Body of pancreas (tissue), 4 donors: ENCODE results near the gene LDLRAD4. TPM values are rescaled to one million over a fixed set of nuclear protein-coding genes. Genes with fewer than 3 reads are reported as not detected.

Experiments
- ATAC-seq: fragments of 150-250 bp; one replicate; pipeline ENCODE4 v1.9.1; 2016
- DNase-seq, 4 donors: peaks; one replicate each; pipeline ENCODE4 v3.0.0-alpha.2; 2019
- H3K27ac ChIP-seq, 4 donors: fragments of 200-600 bp; sonication (generic); 1 replicate in 3 of 4; 2 replicates in 1 of 4; pipeline versions ENCODE4 v1.5.1 to v1.6.1; 2016 to 2019; ENCODE audit warnings: mild to moderate bottlenecking in 1 of 4, mixed read lengths in 1 of 4, moderate library complexity in 1 of 4
- H3K27me3 ChIP-seq, 2 donors: fragments of 200-600 bp; sonication (generic); one replicate each; pipeline ENCODE4 v1.6.0; 2016; ENCODE audit warnings: mild to moderate bottlenecking in 1 of 2
- H3K36me3 ChIP-seq, 2 donors: fragments of 200-600 bp; sonication (generic); replicated peaks in 1 of 2; 2 replicates each; pipeline ENCODE4 v1.5.1; 2016; ENCODE audit warnings: low read depth in 2 of 2; ENCODE audit not compliant: insufficient read depth in 1 of 2
- H3K4me1 ChIP-seq: fragments of 200-600 bp; sonication (generic); one replicate; pipeline ENCODE4 v1.6.0; 2016
- H3K4me3 ChIP-seq, 2 donors: fragments of 200-600 bp; sonication (generic); 1 replicate in 1 of 2; 2 replicates in 1 of 2; pipeline ENCODE4 v1.5.1; 2016 to 2019
- H3K9me3 ChIP-seq, 3 donors: fragments of 200-600 bp; sonication (generic); 1 replicate in 2 of 3; 2 replicates in 1 of 3; pipeline ENCODE4 v1.5.1; 2016
- CTCF ChIP-seq, 7 experiments: fragments of 450-650 bp in 4 of 7; fragments of 200-600 bp in 3 of 7; sonication (generic) in 3 of 7; IDR thresholded peaks; one replicate each; pipeline ENCODE4 v1.5.1; 2016 to 2019; ENCODE audit warnings: antibody characterized with exemption in 7 of 7
- POLR2A ChIP-seq, 3 donors: fragments of 450-650 bp; IDR thresholded peaks; one replicate each; pipeline ENCODE4 v1.6.1; 2016; ENCODE audit warnings: antibody characterized with exemption in 3 of 3, mild to moderate bottlenecking in 2 of 3
- WGBS, 2 donors: methylation state at CpG; one replicate each; pipeline ENCODE4 v1.1.5; 2017; 5-methylcytosine and 5-hydroxymethylcytosine counted together
- intact Hi-C: fragments of 100-400 bp; cut with DNase I; formaldehyde crosslinking; loops from one replicate; pipeline ENCODE4 v1.15.1; 2023
- total RNA-seq, 2 donors: library from RNA; depleted of rRNA; stranded (reverse); fragments of >200 nt; gene quantifications; one replicate each; pipeline ENCODE4 v1.1.0, GENCODE V29; 2016

LDLRAD4 gene
- total RNA-seq, 2 donors from 2014 or later = 8.6 to 35.9 TPM

DNA sequence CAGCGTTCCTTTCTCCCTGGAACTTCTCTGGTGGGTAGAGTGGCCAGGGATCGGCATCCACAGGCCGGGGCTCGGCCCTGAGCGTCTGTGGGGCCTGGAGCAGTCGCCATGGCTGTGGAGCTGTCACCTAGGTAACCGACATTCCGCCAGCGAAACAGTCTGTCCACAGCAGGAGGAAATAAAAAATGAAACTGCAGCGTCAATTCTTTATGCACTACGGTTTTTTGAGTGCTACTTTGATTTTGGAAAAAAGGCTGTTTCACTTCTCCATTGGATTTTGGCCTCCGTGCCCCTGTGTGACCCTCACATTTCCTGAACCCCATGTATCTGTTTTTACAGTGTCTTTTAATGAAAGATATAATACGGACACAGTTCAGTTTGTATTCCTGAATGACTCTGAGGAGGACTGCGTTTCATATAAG, 163.4 kb downstream of the LDLRAD4 start:
- TF ChIP-seq POLR2A (IDR thresholded peaks at IDR 0.05) = no peak
- TF ChIP-seq CTCF (IDR thresholded peaks at IDR 0.05) = no peak
- Histone ChIP-seq H3K36me3 (no peaks in the 10 kb centered on the region), H3K4me3 (no peak overlapping the region), H3K9me3 (no peaks in the 10 kb centered on the region), H3K4me1 (peaks cover 10% of the 10 kb centered on the region), H3K27ac (peak overlapping the region; percentile 42 to 79 (median 78)), H3K27me3 (no peaks in the 10 kb centered on the region)
- DNase-seq = peak; percentile 48 to 72 (median 66)
- ATAC-seq = peak; percentile 86
- WGBS, 2 donors = 35 to 45% methylated on average over 12 to 14 of the region's 14 CpGs
- intact Hi-C loops = no loop called here

- Histone ChIP-seq H3K4me3 (no peak overlapping the region), H3K4me1 (peaks cover 10% of the 10 kb centered on the region), H3K27ac (peak overlapping the region; percentile 42 to 79 (median 78)), H3K36me3 (no peaks in the 10 kb centered on the region), H3K27me3 (no peaks in the 10 kb centered on the region), H3K9me3 (no peaks in the 10 kb centered on the region)
- peak in 1 of 4 donors; percentile 25 for DNase-seq
- intact Hi-C loops = no loop called here
- peak; percentile 84 for ATAC-seq
- WGBS, 2 donors = 63 to 75% methylated on average over 5 to 9 of the region's 9 CpGs
- TF ChIP-seq POLR2A (IDR thresholded peaks at IDR 0.05) (peak in 1 of 3 donors; percentile 26), CTCF (IDR thresholded peaks at IDR 0.05) (no peak)
These were observed 163.9 kb downstream of the LDLRAD4 start for GRCh38 chr18:13382366-13382953.

DNA sequence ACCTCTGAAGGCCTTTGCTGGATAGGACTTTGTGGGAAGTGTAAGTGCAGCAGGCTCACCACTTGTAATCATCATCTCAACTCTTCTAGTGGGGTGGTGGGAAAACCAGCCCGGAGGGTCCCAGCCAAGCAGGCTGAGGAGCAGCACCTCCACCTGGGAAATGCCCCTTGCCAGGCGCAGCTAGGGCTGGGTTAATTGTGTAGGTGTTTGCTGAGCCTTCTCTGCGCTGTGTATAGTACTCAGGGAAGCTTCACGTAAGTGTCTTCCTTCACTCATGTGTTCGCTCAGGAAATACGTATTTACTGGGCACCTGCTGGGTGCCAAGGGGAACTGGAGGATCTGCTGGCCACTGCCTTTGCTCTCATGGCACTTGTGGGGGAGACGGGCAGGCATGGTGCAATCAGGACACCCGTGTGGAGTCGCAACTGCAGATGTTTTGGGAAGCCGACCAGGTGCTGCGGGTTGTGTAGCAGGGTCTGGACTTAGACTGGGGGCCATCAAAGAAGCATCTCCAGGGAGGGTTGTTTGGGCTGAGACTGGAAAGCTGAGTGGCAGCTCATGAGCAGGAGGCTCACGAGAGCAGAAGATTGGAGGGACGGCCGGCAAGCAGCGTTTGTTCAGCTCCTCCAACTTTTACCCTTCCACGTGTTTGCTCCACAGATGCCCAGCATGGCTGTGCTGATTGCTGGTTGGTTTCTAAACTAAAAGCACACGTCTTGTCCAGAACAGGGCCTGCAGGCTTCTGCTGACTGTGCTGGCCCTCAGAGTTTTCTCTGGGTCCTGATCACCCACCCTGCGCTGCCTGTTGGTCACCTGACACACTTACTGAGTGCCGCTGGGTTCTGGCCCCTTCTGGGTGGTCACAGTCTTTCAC, 164.6 kb downstream of the LDLRAD4 start:
- H3K4me1 ChIP-seq = peaks cover 10% of the 10 kb centered on the region
- no peak overlapping the region for H3K4me3 ChIP-seq

DNA sequence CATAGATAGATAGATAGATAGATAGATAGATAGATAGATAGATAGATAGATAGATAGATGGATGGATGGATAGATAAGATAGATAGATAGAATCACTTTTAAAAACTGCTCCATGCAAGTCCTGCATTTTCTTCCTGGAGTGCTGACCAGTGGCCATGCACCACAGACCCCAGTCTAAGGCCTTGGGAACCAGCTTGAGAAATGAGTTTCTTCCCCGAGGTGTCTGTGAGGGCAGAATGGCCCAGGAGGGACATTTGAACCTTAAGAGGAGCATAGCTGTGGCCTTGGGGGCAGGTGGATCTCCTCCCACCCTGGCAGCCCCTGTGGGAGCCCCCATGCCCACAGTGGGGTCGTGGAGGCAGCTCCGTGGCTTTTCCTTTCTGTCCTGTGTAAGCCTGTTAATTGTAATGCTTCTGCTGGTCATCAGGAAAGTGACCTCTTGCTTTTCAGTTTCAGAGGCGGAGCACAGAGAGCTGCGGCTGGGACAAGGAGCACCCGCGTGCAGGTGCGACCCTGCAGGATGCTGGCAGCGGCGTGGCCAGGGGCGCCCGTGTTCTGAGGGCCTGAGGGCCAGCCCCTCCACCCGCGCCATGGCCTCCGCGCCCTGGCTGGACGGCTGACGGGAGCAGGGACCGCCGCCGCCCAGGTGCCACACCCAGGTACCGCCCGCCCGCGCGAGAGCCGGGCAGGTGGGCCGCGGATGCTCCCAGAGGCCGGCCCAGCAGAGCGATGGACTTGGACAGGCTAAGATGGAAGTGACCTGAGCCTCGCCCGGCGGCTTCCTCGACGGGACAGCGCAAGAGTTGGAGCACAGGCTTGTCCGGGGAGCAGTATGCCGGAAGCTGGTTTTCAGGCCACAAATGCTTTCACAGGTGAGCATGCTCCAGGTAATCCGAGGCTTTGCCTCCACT, 168.6 kb downstream of the LDLRAD4 start:
- no peaks in the 10 kb centered on the region for H3K27me3 ChIP-seq
- no peak for DNase-seq
- 84 to 94% methylated on average over 10 to 40 of the region's 40 CpGs for WGBS, 2 donors
- H3K27ac ChIP-seq = no peak overlapping the region
- intact Hi-C loops = no loop called here
- H3K4me1 ChIP-seq = peaks cover 7% of the 10 kb centered on the region
- no peak overlapping the region for H3K4me3 ChIP-seq
- ATAC-seq = no peak
- H3K9me3 ChIP-seq = no peaks in the 10 kb centered on the region
- TF ChIP-seq CTCF (IDR thresholded peaks at IDR 0.05) (no peak), POLR2A (IDR thresholded peaks at IDR 0.05) (no peak)
- H3K36me3 ChIP-seq = no peaks in the 10 kb centered on the region

More for the DNA sequence above, 164.6 kb downstream of the LDLRAD4 start:
- no peak for DNase-seq
- peak overlapping the region in 3 of 4 donors; percentile 21 to 79 (median 78) for H3K27ac ChIP-seq
- no peaks in the 10 kb centered on the region for H3K9me3 ChIP-seq
- intact Hi-C loops = no loop called here
- 70 to 86% methylated on average over 15 to 19 of the region's 19 CpGs for WGBS, 2 donors
- TF ChIP-seq CTCF (IDR thresholded peaks at IDR 0.05) (no peak), POLR2A (IDR thresholded peaks at IDR 0.05) (no peak)
- no peak for ATAC-seq
- no peaks in the 10 kb centered on the region for H3K27me3 ChIP-seq
- H3K36me3 ChIP-seq = no peaks in the 10 kb centered on the region
